ENCODE data around the gene COCH. TPM values are rescaled to one million over a fixed set of nuclear protein-coding genes. Genes with fewer than 3 reads are reported as not detected.

COCH gene
- total RNA-seq, 1 donor from 2014 or later: 10.4 TPM

DNA sequence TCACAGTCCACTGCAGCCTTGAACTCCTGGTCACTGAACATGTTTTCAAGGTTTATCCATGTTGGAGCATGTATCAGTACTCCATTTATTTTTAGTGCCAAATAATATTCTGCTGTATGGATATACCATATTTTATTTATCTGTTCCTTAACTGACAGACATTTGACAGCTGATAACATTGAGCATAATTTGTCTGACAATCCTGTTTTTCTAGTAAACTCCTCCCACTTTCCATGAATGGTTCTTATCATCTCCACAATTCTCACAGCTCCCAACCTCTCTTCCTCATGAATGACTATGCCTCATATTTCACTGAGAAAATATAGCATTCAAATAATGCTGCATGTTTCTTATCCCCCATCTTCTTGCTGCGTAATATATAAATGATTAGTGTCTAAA lies 33.3 kb downstream of the COCH start:
- Mint-ChIP-seq H3K27me3 (no peaks in the 10 kb centered on the region), H3K27ac (no peak overlapping the region), H3K36me3 (ENCODE audit: low read depth) (peaks cover 39% of the 10 kb centered on the region), H3K4me1 (no peaks in the 10 kb centered on the region), H3K4me3 (no peak overlapping the region), H3K9me3 (no peaks in the 10 kb centered on the region)
- DNase-seq (no peak), ATAC-seq (ENCODE audit: low read depth) (no peak)
- POLR2A ChIA-PET: no interaction called here
- CTCF ChIA-PET: no interaction called here
- no peak for TF ChIP-seq CTCF (IDR thresholded peaks at IDR 0.05)
- intact Hi-C loops (cut with micrococcal nuclease): loop anchor here (10.0 kb wide), 1 partner anchor 447 kb away; no protein-coding TSS in a partner anchor

- Mint-ChIP-seq H3K4me1 (no peaks in the 10 kb centered on the region), H3K9me3 (no peaks in the 10 kb centered on the region), H3K36me3 (ENCODE audit: low read depth) (peaks cover 35% of the 10 kb centered on the region), H3K27me3 (no peaks in the 10 kb centered on the region), H3K4me3 (no peak overlapping the region), H3K27ac (no peak overlapping the region)
- ChIA-PET POLR2A (no interaction called here), CTCF (no interaction called here)
- DNase-seq (no peak), ATAC-seq (ENCODE audit: low read depth) (no peak)
- no peak for TF ChIP-seq CTCF (IDR thresholded peaks at IDR 0.05)
- intact Hi-C loops (cut with micrococcal nuclease): loop anchor here (10.0 kb wide), 1 partner anchor 446 kb away; no protein-coding TSS in a partner anchor
These were observed 34.5 kb downstream of the COCH start for GRCh38 chr14:30908826-30909225.

DNA sequence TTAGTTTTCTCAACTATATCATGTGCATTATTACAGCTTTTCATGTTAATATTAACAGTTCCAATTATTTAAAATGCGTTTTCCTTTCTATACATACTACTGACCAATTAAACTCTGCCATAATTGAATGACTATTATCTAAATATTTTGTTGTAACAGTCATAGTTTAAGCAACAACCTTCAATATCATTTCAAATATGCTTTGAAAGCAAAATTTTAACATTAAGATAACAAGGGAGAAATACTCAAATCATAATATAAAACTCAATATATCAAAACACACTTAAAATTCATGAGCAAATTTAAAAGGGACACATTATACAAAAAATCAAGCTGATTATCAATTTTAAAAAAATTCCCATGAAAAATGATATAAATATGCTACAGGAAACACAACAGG lies 40.5 kb downstream of the COCH start:
- no peak for DNase-seq
- Mint-ChIP-seq H3K9me3 (no peaks in the 10 kb centered on the region), H3K27ac (no peak overlapping the region), H3K36me3 (ENCODE audit: low read depth) (peaks cover 25% of the 10 kb centered on the region), H3K4me3 (no peak overlapping the region), H3K4me1 (no peaks in the 10 kb centered on the region), H3K27me3 (no peaks in the 10 kb centered on the region)
- CTCF ChIA-PET: no interaction called here
- POLR2A ChIA-PET: no interaction called here
- TF ChIP-seq CTCF (IDR thresholded peaks at IDR 0.05): no peak
- intact Hi-C loops (cut with micrococcal nuclease): no loop called here
- no peak for ATAC-seq (ENCODE audit: low read depth)

DNA sequence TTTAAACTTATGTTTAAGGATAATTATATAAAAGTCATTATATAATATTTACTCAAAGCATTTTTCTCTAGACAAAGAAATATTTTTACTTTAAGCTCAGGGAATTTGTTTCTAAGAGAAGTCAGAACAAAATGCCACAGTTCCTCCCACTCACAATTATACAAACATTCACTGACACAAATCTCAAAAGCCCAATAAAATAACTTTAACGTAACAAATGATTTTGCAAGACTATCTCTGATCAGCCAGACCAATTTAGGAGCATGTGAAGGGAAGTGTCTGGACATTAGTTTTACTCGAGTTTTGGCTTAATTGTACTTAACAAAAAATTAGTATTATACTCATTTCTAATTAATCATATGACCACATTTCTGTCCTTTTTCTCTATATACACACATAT lies 41.2 kb downstream of the COCH start:
- intact Hi-C loops (cut with micrococcal nuclease): no loop called here
- Mint-ChIP-seq H3K9me3 (no peaks in the 10 kb centered on the region), H3K36me3 (ENCODE audit: low read depth) (peaks cover 27% of the 10 kb centered on the region), H3K4me3 (no peak overlapping the region), H3K27ac (no peak overlapping the region), H3K4me1 (no peaks in the 10 kb centered on the region), H3K27me3 (no peaks in the 10 kb centered on the region)
- DNase-seq (no peak), ATAC-seq (ENCODE audit: low read depth) (no peak)
- ChIA-PET CTCF (no interaction called here), POLR2A (no interaction called here)
- TF ChIP-seq CTCF (IDR thresholded peaks at IDR 0.05): no peak

- TF ChIP-seq CTCF (IDR thresholded peaks at IDR 0.05): no peak
- ATAC-seq (ENCODE audit: low read depth): no peak
- Mint-ChIP-seq H3K4me3 (no peak overlapping the region), H3K4me1 (no peaks in the 10 kb centered on the region), H3K27ac (no peak overlapping the region), H3K27me3 (no peaks in the 10 kb centered on the region), H3K36me3 (ENCODE audit: low read depth) (peaks cover 31% of the 10 kb centered on the region), H3K9me3 (no peaks in the 10 kb centered on the region)
- no peak for DNase-seq
- CTCF ChIA-PET: no interaction called here
- POLR2A ChIA-PET: no interaction called here
- intact Hi-C loops (cut with micrococcal nuclease): no loop called here
These were observed 46.9 kb downstream of the COCH start for GRCh38 chr14:30921305-30921704.

Measured in activated B cell treated with CpG ODN at 0.5 μM for 24 hours (primary cell).